NCI-H446 (cell line): ENCODE results near the gene CALHM2.

Experiments
- DNase-seq, 2 experiments: peaks; one replicate each; lab custom pipeline; 2025; lab: John Stamatoyannopoulos, UW

CALHM2 gene

DNA sequence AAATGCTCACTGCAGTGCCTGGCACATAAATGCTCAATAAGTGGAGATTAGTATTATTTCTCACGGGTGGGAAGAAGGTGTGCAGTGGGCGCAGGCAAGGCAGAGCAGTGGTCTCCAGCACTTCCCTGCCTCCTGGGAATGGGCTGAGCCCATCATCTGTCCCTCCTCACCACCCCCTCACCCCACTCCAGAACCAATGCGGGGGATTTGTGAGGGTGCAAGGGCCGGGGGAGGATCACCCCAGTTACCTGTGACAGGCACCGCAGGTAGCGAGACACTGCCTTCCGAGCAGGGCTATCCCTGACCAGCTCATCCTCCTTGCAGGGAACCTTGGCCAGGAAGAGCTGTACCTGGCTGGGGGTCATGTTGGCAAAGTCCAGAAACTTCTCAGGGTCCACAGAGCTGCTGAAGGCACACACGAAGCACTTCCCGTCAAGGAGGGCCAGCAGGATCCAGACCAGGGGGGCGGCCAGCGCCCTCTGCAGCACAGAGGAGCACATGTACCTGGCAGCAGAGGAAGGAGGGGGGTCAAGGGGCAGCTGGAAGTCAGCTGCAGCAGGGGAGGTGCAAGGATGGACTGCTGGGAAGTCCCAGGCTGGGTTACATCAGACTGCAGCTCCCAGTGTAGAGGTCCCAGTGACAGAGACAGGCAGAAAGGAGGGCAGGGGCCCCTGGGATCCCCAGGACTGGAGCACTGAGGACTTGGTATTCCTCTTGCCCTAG lies 24.0 kb upstream of the CALHM2 start:
- no peak for DNase-seq

GRCh38 chr10:103475437-103475836 lies 23.3 kb upstream of the CALHM2 start:
- no peak for DNase-seq

GRCh38 chr10:103474077-103474476 lies 21.9 kb upstream of the CALHM2 start:
- DNase-seq = no peak

DNA sequence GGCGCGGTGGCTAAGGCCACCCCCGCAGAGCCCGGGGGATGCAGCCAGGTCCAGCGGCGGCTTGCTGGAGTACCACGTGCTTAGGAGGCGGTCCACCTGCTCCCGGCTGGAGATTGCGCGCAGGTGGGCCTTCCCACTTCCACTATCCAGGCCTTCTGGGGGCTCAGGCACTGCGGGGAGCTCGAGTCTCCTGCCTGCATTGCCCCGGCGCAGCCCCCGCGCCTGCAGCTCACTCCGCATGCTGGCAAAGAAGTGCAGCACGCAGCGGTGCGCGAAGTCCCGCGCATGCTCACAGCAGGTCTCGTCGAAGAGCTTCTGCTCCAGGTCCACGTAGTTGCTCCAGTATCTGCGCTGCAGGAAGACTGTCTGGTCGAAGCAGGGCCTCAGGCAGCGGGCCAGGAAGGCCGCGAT lies 21.1 kb upstream of the CALHM2 start:
- no peak for DNase-seq

- DNase-seq = no peak
Observed at GRCh38 chr10:103472005-103472404, 19.8 kb upstream of the CALHM2 start.

DNA sequence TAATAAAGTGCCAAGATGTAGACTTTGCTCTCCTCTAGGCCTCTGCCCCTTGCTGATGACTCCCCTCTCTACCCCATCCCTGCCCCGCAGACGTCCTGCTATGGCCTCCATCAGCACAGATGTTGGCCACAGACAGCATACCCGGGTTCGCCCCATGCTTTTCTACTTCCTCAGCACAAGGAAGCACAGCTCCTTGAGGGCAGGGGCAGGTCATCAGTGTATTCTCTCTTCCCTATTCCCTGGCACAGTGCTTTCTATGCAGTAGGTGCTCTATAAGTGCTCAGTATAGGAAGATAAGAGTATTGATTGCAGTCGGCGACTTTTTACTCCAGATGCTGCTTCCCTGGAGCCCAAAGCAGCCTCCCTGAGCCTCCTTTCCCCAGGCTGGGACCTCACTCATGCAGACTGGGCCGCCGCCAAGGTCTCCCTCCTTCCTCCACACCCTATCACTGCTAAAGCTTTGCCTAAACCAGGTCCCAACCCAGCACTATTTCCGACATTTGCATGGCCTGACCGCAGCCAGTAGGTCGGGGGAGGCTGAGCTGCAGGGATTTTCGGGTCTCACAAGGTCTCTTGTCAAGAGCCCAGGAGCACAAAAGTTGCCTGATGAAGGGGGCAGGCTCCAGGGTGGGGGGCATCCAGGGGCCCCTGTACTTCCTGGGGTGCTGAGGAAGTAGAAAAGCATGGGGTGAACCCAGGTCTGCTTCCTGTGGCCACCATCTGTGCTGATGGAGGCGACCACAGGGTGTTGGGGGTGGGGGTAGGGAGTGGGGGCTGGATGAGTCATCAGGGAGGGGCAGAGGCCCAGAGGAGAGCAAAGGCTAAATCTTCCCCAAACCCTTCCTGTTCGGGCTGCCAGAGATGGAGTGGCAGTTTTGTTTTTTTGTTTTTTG lies 18.8 kb upstream of the CALHM2 start:
- DNase-seq = no peak

- no peak for DNase-seq
Observed at GRCh38 chr10:103469201-103469600, 17.0 kb upstream of the CALHM2 start.

- DNase-seq = no peak
Observed at GRCh38 chr10:103467406-103467805, 15.2 kb upstream of the CALHM2 start.

GRCh38 chr10:103466734-103467133 lies 14.6 kb upstream of the CALHM2 start:
- DNase-seq = no peak

GRCh38 chr10:103465411-103466179 lies 13.4 kb upstream of the CALHM2 start:
- no peak for DNase-seq

- no peak for DNase-seq
Observed at GRCh38 chr10:103463499-103463898, 11.3 kb upstream of the CALHM2 start.

DNA sequence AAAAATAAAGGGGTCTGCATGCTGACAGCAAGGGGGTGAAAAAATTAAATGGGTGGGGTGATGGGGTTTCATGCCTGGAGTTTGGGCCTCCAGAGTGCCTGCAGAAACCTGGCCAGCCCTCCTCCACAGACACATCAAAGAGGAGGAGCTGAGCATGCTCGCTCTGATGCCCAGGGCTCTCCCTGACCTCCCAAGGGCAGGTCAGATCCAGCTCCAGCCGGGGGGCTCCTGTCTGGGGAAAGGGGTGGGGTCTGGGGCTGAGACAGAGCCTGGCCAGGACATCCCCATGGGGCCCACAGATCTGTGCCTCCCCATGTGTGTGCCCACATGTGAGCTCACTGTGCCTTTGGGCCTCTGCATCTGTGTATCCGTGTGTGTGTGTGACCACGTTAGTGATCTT lies 7.4 kb upstream of the CALHM2 start:
- DNase-seq = no peak

GRCh38 chr10:103458720-103459119 lies 6.5 kb upstream of the CALHM2 start, which contains the start of gene CALHM1:
Gene CALHM1, minus strand, starts transcription at chr10:103458900. Its CDS starts 149 bp downstream, at chr10:103458751.
- DNase-seq = no peak

DNA sequence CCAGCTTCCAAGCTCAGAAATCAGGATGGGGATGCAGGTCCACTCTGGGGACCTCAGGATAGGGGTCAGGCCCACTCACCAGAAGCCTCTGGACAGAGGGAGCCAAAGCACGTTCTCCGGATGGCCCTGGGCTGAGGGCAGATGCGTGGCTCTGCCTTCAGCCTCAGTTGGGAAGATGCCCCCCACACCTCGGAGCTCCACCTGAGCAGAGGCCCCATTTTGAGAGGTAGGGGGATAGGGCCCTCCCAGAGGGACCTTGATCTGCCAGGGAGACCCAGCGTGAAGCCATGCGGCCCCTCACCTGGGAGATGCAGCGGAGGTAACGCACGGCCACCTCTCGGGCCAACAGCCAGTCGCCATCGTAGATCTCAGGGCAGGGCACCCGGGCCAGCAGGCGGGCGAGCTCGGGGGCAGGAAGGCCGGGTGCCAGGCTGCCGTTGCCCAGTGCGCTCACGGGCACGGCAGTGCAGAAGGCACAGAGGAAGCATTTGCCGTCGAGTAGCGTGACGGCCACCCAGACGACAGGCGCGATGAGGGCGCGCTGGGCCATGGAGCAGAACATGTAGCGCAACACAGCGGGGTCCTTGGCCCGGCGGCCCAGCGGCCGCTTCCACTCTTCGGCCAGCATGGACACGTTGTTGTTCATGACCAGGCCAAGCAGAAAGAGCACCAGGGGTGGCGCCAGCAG lies 5.9 kb upstream of the CALHM2 start:
- no peak for DNase-seq

- no peak for DNase-seq
Observed at GRCh38 chr10:103457176-103457712, 5.1 kb upstream of the CALHM2 start.

GRCh38 chr10:103456074-103456660 lies 4.0 kb upstream of the CALHM2 start:
- DNase-seq = no peak

GRCh38 chr10:103455235-103455634 lies 3.1 kb upstream of the CALHM2 start:
- DNase-seq = no peak

GRCh38 chr10:103454026-103454425 lies 1.9 kb upstream of the CALHM2 start:
- no peak for DNase-seq

- no peak for DNase-seq
Observed at GRCh38 chr10:103452506-103453230, 498 bp upstream of the CALHM2 start.

- DNase-seq = no peak
Observed at GRCh38 chr10:103451091-103451813, 918 bp downstream of the CALHM2 start.
